Activated B cell treated with CpG ODN at 0.5 μM for 24 hours (primary cell): ENCODE data around the gene ZNF280B. TPM values are rescaled to one million over a fixed set of nuclear protein-coding genes. Genes with fewer than 3 reads are reported as not detected.
"Not testable (repeated sequence)": the region's sequence is repeated elsewhere in the genome, so short reads cannot be mapped to it uniquely, and the experiment has no call there.

Experiments used
- ATAC-seq: fragments of 200-7000 bp; cut with Tn5 transposase; one replicate; pipeline ENCODE4 v1.10.0; 2021; ENCODE audit warnings: low read depth, mild to moderate bottlenecking, moderate library complexity
- CTCF ChIA-PET: fragments of 350-600 bp; sonication (Branson Sonifier 250); formaldehyde crosslinking; loops from one replicate; lab custom pipeline; 2021; ENCODE audit warnings: antibody characterized with exemption; lab: Charles Lee
- POLR2A ChIA-PET: fragments of 350-600 bp; sonication (Branson Sonifier 250); formaldehyde crosslinking; loops from one replicate; lab custom pipeline; 2021; ENCODE audit warnings: antibody characterized with exemption; lab: Charles Lee
- DNase-seq: peaks from one replicate; pipeline ENCODE4 v3.0.0; 2022
- H3K27ac Mint-ChIP-seq: one replicate; pipeline ENCODE4 v1.8.0; 2020; ENCODE audit warnings: mixed read lengths
- H3K27me3 Mint-ChIP-seq: one replicate; pipeline ENCODE4 v1.8.0; 2021; ENCODE audit warnings: mixed read lengths
- H3K36me3 Mint-ChIP-seq: one replicate; pipeline ENCODE4 v1.8.0; 2021; ENCODE audit warnings: low read depth, mixed read lengths
- H3K4me1 Mint-ChIP-seq: one replicate; pipeline ENCODE4 v1.8.0; 2021; ENCODE audit warnings: mixed read lengths
- H3K4me3 Mint-ChIP-seq: one replicate; pipeline ENCODE4 v1.8.0; 2020; ENCODE audit warnings: mild to moderate bottlenecking, mixed read lengths
- H3K9me3 Mint-ChIP-seq: one replicate; pipeline ENCODE4 v1.8.0; 2020; ENCODE audit warnings: mixed read lengths
- intact Hi-C: fragments of 100-400 bp; cut with micrococcal nuclease; formaldehyde crosslinking; loops from one replicate; pipeline ENCODE4 v1.15.1; 2024
- total RNA-seq: library from RNA; stranded (reverse); gene quantifications from 2 replicates; pipeline ENCODE4 v1.2.3, GENCODE V29; 2022
- TF ChIP-seq, protein P1 (sequence below): fragments of 200-600 bp; IDR thresholded peaks from one replicate; pipeline ENCODE4 v1.8.0; 2022; ENCODE audit warnings: antibody characterized with exemption, mild to moderate bottlenecking

The ZNF280B gene
- total RNA-seq, 1 donor from 2014 or later = 2.5 TPM

DNA sequence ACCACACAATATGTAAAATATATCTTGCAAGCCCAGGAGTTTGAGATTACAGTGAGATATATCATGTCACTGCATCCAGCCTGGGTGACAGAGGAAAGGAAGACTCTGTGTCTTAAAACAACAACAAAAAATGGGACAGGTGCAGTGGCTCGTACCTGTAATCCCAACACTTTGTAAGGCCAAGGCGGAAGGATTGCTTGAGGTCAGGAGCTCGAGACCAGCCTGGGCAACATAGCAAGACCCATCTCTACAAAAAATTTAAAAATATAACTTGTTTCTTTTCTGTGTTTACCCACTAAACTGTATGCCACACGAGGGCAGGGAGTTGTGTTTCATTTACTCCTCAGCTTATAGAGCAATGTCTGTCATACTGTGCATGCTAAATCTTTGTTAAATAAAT, 8.4 kb upstream of the ZNF280B start:
- Mint-ChIP-seq H3K4me1 (peaks cover 4% of the 10 kb centered on the region), H3K27me3 (peaks cover 24% of the 10 kb centered on the region), H3K4me3 (no peak overlapping the region), H3K27ac (no peak overlapping the region), H3K9me3 (no peaks in the 10 kb centered on the region), H3K36me3 (no peaks in the 10 kb centered on the region)
- intact Hi-C loops = no loop called here
- POLR2A ChIA-PET = no interaction called here
- no peak for ATAC-seq
- TF ChIP-seq, protein P1, sequence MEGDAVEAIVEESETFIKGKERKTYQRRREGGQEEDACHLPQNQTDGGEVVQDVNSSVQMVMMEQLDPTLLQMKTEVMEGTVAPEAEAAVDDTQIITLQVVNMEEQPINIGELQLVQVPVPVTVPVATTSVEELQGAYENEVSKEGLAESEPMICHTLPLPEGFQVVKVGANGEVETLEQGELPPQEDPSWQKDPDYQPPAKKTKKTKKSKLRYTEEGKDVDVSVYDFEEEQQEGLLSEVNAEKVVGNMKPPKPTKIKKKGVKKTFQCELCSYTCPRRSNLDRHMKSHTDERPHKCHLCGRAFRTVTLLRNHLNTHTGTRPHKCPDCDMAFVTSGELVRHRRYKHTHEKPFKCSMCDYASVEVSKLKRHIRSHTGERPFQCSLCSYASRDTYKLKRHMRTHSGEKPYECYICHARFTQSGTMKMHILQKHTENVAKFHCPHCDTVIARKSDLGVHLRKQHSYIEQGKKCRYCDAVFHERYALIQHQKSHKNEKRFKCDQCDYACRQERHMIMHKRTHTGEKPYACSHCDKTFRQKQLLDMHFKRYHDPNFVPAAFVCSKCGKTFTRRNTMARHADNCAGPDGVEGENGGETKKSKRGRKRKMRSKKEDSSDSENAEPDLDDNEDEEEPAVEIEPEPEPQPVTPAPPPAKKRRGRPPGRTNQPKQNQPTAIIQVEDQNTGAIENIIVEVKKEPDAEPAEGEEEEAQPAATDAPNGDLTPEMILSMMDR = no peak
- no peak for DNase-seq
- CTCF ChIA-PET = no interaction called here

DNA sequence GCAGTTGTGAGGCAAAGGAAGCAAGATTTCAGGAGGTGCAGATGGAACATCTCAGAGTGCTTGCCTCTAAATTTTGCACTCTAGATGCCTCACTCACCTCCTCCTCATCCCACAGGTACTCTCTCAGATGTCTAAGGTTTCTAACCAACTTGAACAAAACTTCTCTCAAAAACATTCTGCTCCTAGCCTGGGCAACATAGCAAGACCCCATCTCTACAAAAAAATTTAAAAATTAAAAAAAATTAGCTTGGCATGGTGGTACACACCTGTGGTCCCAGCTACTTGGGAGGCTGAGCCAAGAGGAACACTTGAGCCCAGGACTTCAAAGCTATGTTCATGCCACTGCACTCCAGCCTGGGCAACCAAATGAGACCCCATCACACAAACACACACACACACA, 7.3 kb upstream of the ZNF280B start:
- intact Hi-C loops = no loop called here
- ChIA-PET POLR2A (no interaction called here), CTCF (no interaction called here)
- DNase-seq = no peak
- no peak overlapping the region for H3K27ac Mint-ChIP-seq
- H3K4me3 Mint-ChIP-seq = no peak overlapping the region
- H3K36me3 Mint-ChIP-seq = no peaks in the 10 kb centered on the region
- no peak for ATAC-seq
- H3K4me1 Mint-ChIP-seq = peaks cover 4% of the 10 kb centered on the region
- H3K27me3 Mint-ChIP-seq = peaks cover 24% of the 10 kb centered on the region
- H3K9me3 Mint-ChIP-seq = peaks cover 3% of the 10 kb centered on the region
- TF ChIP-seq, protein P1 = no peak

DNA sequence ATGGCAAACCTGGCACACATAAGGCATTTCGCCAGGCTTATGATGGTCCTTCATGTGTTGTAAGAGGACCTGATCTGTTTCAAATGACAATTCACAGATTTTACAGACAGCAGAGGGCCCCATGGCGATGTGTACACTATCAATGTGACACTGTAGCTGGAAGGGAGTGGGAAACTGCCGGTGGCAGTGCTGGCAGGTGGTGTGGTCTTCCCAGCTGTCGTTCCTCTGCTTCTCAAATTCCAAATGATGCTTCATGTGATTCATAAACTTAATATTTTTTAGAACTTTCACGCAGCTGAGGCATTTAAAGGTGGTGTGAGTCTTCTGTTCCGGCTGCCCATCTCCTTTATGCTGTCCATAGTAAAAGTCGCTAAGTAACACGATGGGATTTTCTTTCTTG, 5.9 kb upstream of the ZNF280B start:
- intact Hi-C loops, POLR2A ChIA-PET, ATAC-seq, CTCF ChIA-PET, H3K27ac Mint-ChIP-seq, H3K4me3 Mint-ChIP-seq, DNase-seq, H3K9me3 Mint-ChIP-seq, H3K36me3 Mint-ChIP-seq, H3K4me1 Mint-ChIP-seq: not testable (repeated sequence)
- H3K27me3 Mint-ChIP-seq = peaks cover 24% of the 10 kb centered on the region

DNA sequence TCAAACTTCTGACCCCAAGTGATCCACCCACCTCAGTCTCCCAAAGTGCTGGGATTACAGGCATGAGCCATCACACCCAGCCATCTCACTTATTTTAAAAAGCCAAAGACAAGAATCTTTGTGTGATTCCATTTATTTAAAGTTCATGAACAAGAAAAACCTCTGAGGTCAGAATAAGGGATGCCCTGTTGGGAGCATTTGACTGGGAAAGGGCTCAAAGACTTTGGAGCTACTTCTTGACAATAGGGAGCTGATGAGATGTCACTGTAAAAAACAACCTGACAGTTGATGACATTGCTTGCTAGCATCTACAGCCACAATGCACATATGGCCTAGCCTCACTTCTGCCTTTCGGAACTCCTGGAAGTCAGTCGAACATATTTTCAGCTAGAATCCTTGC, 5.1 kb upstream of the ZNF280B start:
- TF ChIP-seq, protein P1 = no peak
- intact Hi-C loops = no loop called here
- Mint-ChIP-seq H3K4me1 (peaks cover 2% of the 10 kb centered on the region), H3K9me3 (peaks cover 6% of the 10 kb centered on the region), H3K36me3 (no peaks in the 10 kb centered on the region), H3K27ac (no peak overlapping the region), H3K4me3 (no peak overlapping the region), H3K27me3 (peaks cover 24% of the 10 kb centered on the region)
- ChIA-PET CTCF (interaction anchor here (1.7 kb wide), 1 partner anchor 10 kb away, joined by 4 read pairs; no protein-coding TSS in a partner anchor), POLR2A (no interaction called here)
- no peak for DNase-seq
- ATAC-seq = no peak

DNA sequence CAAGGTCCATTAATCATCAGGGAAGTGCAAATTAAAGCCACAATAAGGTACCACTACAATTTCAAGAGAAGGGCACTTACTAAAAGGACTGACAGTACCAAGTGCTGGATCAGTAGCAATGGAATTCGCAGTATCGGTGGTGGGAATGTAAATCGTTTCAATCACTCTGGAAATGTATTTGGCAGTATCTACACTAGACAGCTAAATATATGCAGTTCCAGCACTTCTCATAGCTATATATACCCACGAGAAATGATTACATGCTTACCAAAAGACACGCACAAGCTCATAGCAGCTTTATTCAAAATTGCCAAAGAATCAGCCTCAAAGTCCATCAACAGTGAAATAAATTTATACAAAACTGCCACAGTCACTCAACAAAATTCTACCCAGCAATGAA, 4.4 kb upstream of the ZNF280B start:
- ATAC-seq = no peak

DNA sequence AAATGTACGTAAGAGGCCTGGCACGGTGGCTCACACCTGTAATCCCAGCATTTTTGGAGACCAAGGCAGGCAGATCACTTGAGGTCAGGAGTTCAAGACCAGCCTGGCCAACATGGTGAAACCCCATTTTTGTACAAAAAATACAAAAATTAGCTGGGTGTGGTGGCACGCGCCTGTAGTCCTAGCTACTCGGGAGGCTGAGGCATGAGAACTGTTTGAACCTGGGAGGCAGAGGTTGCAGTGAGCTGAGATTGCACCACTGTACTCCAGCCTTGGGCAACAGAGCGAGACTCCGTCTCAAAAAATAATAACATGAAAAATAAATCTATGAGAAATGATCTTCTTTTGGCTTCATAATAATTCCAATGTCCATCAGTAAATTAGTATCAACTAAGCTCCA, 2.3 kb upstream of the ZNF280B start:
- POLR2A ChIA-PET, DNase-seq, H3K27ac Mint-ChIP-seq, intact Hi-C loops, H3K9me3 Mint-ChIP-seq, CTCF ChIA-PET, ATAC-seq, H3K4me3 Mint-ChIP-seq: not testable (repeated sequence)
- H3K36me3 Mint-ChIP-seq = peaks cover 11% of the 10 kb centered on the region
- peaks cover 10% of the 10 kb centered on the region for H3K4me1 Mint-ChIP-seq
- H3K27me3 Mint-ChIP-seq = peaks cover 20% of the 10 kb centered on the region

More for the DNA sequence above, 4.4 kb upstream of the ZNF280B start:
- H3K27ac Mint-ChIP-seq = no peak overlapping the region
- H3K4me1 Mint-ChIP-seq = peaks cover 3% of the 10 kb centered on the region
- CTCF ChIA-PET = interaction anchor here (1.7 kb wide), 1 partner anchor 9 kb away, joined by 4 read pairs; no protein-coding TSS in a partner anchor
- peaks cover 24% of the 10 kb centered on the region for H3K27me3 Mint-ChIP-seq
- H3K9me3 Mint-ChIP-seq = peaks cover 6% of the 10 kb centered on the region
- TF ChIP-seq, protein P1 = no peak
- no peak overlapping the region for H3K4me3 Mint-ChIP-seq
- DNase-seq = no peak
- intact Hi-C loops = no loop called here
- POLR2A ChIA-PET = no interaction called here
- H3K36me3 Mint-ChIP-seq = peaks cover 2% of the 10 kb centered on the region

DNA sequence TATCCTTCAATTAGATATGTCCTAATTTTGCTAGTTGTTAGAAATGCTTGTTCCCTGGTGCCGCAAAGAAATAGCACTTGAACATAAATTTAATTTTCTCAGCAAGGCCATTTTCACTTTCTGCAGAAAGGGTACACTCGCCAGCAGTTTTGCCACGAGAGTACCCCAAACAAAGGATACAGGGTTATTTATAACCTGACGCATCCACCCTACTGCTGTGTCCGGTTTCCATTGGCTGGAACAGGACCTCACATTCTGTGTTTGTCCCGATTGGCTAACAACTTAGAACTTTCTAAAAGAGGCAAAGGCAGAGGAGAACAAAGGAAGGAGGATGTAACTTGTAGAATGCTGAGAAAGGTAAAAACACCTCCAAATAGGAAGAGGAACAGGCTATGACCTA, 1.4 kb upstream of the ZNF280B start:
- H3K27ac Mint-ChIP-seq, POLR2A ChIA-PET, intact Hi-C loops, DNase-seq, ATAC-seq, CTCF ChIA-PET, H3K9me3 Mint-ChIP-seq: not testable (repeated sequence)
- H3K27me3 Mint-ChIP-seq = peaks cover 10% of the 10 kb centered on the region
- peak overlapping the region; percentile 44 for H3K4me3 Mint-ChIP-seq
- H3K4me1 Mint-ChIP-seq = peaks cover 10% of the 10 kb centered on the region
- peaks cover 15% of the 10 kb centered on the region for H3K36me3 Mint-ChIP-seq
